ENCODE measurements around the gene SLC5A6. TPM values are rescaled to one million over a fixed set of nuclear protein-coding genes. Genes with fewer than 3 reads are reported as not detected.
A peak's percentile ranks its signal among the peaks of the same experiment; 100 is the strongest.

SLC5A6 gene
- total and polyA plus RNA-seq, 2 of the 4 experiments (the other 2 are of a cell fraction), result 28.8 to 34.2 TPM

DNA sequence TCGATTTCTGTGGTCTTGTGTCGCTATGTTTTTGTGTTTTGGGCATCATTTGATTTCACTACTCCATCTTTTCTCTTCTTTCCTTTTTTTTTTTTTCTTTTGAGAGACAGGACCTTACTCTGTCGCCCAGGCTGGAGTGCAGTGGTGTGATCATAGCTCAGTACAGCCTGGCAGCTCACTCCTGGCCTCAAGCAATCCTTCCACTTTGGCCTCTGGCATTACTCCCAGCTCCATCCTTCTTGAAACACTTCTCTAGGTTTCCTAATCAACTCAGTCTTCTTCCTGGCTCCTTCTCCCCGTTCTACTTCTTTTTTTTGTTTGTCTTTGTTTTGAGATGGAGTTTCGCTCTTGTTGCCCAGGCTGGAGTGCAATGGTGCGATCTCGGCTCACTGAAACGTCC, 36.7 kb downstream of the SLC5A6 start:
- in situ Hi-C loops (cut with MboI; ENCODE audit: low sequenced_read_pairs) (no loop called here), intact Hi-C loops (cut with micrococcal nuclease) (no loop called here), dilution Hi-C loops (cut with HindIII; ENCODE audit: low sequenced_read_pairs, unreplicated experiment) (no loop called here)
- no peak overlapping the region for H4K5ac ChIP-seq (ENCODE audit: low read depth, low read length)
- peaks cover 52% of the 10 kb centered on the region for H3K27me3 ChIP-seq (ENCODE audit: control insufficient read depth, insufficient read depth, low read length)
- H4K8ac ChIP-seq (ENCODE audit: low read depth in 2 of 2, low read length in 2 of 2), result no peak overlapping the region
- H3K9ac ChIP-seq (ENCODE audit: low read depth, low read length), result no peak overlapping the region
- ATAC-seq (ENCODE audit: low read depth), result peak; percentile 27; the same call in 1 of the 2 replicates
- no peak overlapping the region for H3K27ac ChIP-seq (ENCODE audit: insufficient read depth, low read length)
- no peak overlapping the region for H2AK9ac ChIP-seq (replicated peaks; ENCODE audit: low read depth, low read length, poor library complexity)
- H2BK5ac ChIP-seq (ENCODE audit: low read depth, low read length, poor library complexity, severe bottlenecking), result no peak overlapping the region
- WGBS, 2 experiments (ENCODE audit: extremely low coverage in 2 of 2, insufficient read length in 1 of 2), result no CpG with 5 or more reads among the region's 8 CpGs
- H2BK15ac ChIP-seq (ENCODE audit: low read depth, low read length), result no peak overlapping the region
- no peaks in the 10 kb centered on the region for H3K9me3 ChIP-seq (ENCODE audit: control insufficient read depth, insufficient read depth, low read length)
- H3K23ac ChIP-seq (ENCODE audit: low read depth, low read length), result no peak overlapping the region
- no peak overlapping the region for H2BK120ac ChIP-seq (ENCODE audit: low read depth, low read length)
- CTCF ChIA-PET, result interaction anchor here (0.7 kb wide), 1 partner anchor 19 kb away, joined by 3 read pairs; no protein-coding TSS in a partner anchor
- H2AK5ac ChIP-seq (ENCODE audit: low read depth, low read length), result no peak overlapping the region
- H3K4me1 ChIP-seq (ENCODE audit: control insufficient read depth, insufficient read depth, low read length), result no peaks in the 10 kb centered on the region
- no peak overlapping the region for H3K56ac ChIP-seq (ENCODE audit: extremely low read depth, insufficient read depth, low read length)
- TF ChIP-seq MAZ (IDR thresholded peaks at IDR 0.05; ENCODE audit: borderline replicate concordance, low read depth, low read length) (no peak), RFX5 (IDR thresholded peaks at IDR 0.05; ENCODE audit: low read depth, low read length) (no peak), RAD21 (IDR thresholded peaks at IDR 0.05; ENCODE audit: low read length) (no peak), MXI1 (IDR thresholded peaks at IDR 0.05; ENCODE audit: borderline replicate concordance, low read depth, low read length) (no peak), POLR2A (IDR thresholded peaks at IDR 0.05; ENCODE audit: low read depth, low read length) (no peak), CEBPB (IDR thresholded peaks at IDR 0.05; ENCODE audit: low read depth, low read length) (no peak), FOS (IDR thresholded peaks at IDR 0.05; ENCODE audit: low read depth, low read length) (no peak), SMC3 (IDR thresholded peaks at IDR 0.05; ENCODE audit: low read depth, low read length) (no peak), BHLHE40 (IDR thresholded peaks at IDR 0.05; ENCODE audit: low read depth, low read length) (no peak), RCOR1 (IDR thresholded peaks at IDR 0.05; ENCODE audit: insufficient replicate concordance, low read length) (no peak), MAFK (IDR thresholded peaks at IDR 0.05; ENCODE audit: low read depth, low read length) (no peak), CHD1 (IDR thresholded peaks at IDR 0.05; ENCODE audit: low read depth, low read length) (no peak), NFE2L2 (IDR thresholded peaks at IDR 0.05; ENCODE audit: low read depth, low read length) (no peak)
- TF ChIP-seq, protein P1, sequence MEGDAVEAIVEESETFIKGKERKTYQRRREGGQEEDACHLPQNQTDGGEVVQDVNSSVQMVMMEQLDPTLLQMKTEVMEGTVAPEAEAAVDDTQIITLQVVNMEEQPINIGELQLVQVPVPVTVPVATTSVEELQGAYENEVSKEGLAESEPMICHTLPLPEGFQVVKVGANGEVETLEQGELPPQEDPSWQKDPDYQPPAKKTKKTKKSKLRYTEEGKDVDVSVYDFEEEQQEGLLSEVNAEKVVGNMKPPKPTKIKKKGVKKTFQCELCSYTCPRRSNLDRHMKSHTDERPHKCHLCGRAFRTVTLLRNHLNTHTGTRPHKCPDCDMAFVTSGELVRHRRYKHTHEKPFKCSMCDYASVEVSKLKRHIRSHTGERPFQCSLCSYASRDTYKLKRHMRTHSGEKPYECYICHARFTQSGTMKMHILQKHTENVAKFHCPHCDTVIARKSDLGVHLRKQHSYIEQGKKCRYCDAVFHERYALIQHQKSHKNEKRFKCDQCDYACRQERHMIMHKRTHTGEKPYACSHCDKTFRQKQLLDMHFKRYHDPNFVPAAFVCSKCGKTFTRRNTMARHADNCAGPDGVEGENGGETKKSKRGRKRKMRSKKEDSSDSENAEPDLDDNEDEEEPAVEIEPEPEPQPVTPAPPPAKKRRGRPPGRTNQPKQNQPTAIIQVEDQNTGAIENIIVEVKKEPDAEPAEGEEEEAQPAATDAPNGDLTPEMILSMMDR (conservative IDR thresholded peaks at IDR 0.05; ENCODE audit: low read depth, low read length), result no peak
- TF ChIP-seq, protein P2, sequence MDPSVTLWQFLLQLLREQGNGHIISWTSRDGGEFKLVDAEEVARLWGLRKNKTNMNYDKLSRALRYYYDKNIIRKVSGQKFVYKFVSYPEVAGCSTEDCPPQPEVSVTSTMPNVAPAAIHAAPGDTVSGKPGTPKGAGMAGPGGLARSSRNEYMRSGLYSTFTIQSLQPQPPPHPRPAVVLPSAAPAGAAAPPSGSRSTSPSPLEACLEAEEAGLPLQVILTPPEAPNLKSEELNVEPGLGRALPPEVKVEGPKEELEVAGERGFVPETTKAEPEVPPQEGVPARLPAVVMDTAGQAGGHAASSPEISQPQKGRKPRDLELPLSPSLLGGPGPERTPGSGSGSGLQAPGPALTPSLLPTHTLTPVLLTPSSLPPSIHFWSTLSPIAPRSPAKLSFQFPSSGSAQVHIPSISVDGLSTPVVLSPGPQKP (IDR thresholded peaks at IDR 0.05; ENCODE audit: borderline replicate concordance, low read depth, low read length), result no peak
- TF ChIP-seq, protein P3, sequence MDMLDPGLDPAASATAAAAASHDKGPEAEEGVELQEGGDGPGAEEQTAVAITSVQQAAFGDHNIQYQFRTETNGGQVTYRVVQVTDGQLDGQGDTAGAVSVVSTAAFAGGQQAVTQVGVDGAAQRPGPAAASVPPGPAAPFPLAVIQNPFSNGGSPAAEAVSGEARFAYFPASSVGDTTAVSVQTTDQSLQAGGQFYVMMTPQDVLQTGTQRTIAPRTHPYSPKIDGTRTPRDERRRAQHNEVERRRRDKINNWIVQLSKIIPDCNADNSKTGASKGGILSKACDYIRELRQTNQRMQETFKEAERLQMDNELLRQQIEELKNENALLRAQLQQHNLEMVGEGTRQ (IDR thresholded peaks at IDR 0.05; ENCODE audit: low read depth, low read length), result no peak
- H4K91ac ChIP-seq (ENCODE audit: insufficient read depth, low read depth, low read length), result no peak overlapping the region
- no peak overlapping the region for H3K4me3 ChIP-seq (ENCODE audit: insufficient read depth, low read depth, low read length)
- no peak for DNase-seq
- POLR2A ChIA-PET (ENCODE audit: unreplicated experiment), result no interaction called here
- H2AFZ ChIP-seq (replicated peaks; ENCODE audit: low read length, poor library complexity), result no peak overlapping the region
- no peak overlapping the region for H3K4me2 ChIP-seq (ENCODE audit: low read depth, low read length)
- no peaks in the 10 kb centered on the region for H4K20me1 ChIP-seq (ENCODE audit: insufficient read depth, low read length)
- H3K14ac ChIP-seq (replicated peaks; ENCODE audit: low read depth, low read length), result no peak overlapping the region
- BruUV-seq (replicated peaks), result no TSS peak
- H3K18ac ChIP-seq (ENCODE audit: low read depth, low read length), result no peak overlapping the region
- no peak overlapping the region for H3K4ac ChIP-seq (ENCODE audit: low read depth, low read length)
- no peaks in the 10 kb centered on the region for H3K9me1 ChIP-seq (ENCODE audit: insufficient read depth, low read length)
- H3K79me1 ChIP-seq (ENCODE audit: low read depth in 1 of 2, low read length in 2 of 2), result no peaks in the 10 kb centered on the region
- no peaks in the 10 kb centered on the region for H3K36me3 ChIP-seq (ENCODE audit: control insufficient read depth, insufficient read depth, low read length)
- no peak overlapping the region for H2BK20ac ChIP-seq (ENCODE audit: low read depth, low read length)

Data from IMR-90 (cell line).